ENCODE results near the gene ATP8A2. TPM values are rescaled to one million over a fixed set of nuclear protein-coding genes. Genes with fewer than 3 reads are reported as not detected.

The ATP8A2 gene
- total RNA-seq, 1 donor from 2014 or later = 1.9 TPM

GRCh38 chr13:25839371-25839770 lies 467.6 kb downstream of the ATP8A2 start:
- H3K4me1 Mint-ChIP-seq (ENCODE audit: low read depth) = peaks cover 14% of the 10 kb centered on the region
- no peak overlapping the region for H3K27ac Mint-ChIP-seq (ENCODE audit: unreplicated experiment)
- no peak overlapping the region for H3K4me3 Mint-ChIP-seq (ENCODE audit: unreplicated experiment)
- TF ChIP-seq, protein P1, sequence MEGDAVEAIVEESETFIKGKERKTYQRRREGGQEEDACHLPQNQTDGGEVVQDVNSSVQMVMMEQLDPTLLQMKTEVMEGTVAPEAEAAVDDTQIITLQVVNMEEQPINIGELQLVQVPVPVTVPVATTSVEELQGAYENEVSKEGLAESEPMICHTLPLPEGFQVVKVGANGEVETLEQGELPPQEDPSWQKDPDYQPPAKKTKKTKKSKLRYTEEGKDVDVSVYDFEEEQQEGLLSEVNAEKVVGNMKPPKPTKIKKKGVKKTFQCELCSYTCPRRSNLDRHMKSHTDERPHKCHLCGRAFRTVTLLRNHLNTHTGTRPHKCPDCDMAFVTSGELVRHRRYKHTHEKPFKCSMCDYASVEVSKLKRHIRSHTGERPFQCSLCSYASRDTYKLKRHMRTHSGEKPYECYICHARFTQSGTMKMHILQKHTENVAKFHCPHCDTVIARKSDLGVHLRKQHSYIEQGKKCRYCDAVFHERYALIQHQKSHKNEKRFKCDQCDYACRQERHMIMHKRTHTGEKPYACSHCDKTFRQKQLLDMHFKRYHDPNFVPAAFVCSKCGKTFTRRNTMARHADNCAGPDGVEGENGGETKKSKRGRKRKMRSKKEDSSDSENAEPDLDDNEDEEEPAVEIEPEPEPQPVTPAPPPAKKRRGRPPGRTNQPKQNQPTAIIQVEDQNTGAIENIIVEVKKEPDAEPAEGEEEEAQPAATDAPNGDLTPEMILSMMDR (IDR thresholded peaks at IDR 0.05) = no peak
- no peaks in the 10 kb centered on the region for H3K9me3 Mint-ChIP-seq (ENCODE audit: low read depth)
- H3K27me3 Mint-ChIP-seq (ENCODE audit: low read depth) = no peaks in the 10 kb centered on the region
- no peaks in the 10 kb centered on the region for H3K36me3 Mint-ChIP-seq (ENCODE audit: low read depth)
- DNase-seq (ENCODE audit: low spot score) = no peak

DNA sequence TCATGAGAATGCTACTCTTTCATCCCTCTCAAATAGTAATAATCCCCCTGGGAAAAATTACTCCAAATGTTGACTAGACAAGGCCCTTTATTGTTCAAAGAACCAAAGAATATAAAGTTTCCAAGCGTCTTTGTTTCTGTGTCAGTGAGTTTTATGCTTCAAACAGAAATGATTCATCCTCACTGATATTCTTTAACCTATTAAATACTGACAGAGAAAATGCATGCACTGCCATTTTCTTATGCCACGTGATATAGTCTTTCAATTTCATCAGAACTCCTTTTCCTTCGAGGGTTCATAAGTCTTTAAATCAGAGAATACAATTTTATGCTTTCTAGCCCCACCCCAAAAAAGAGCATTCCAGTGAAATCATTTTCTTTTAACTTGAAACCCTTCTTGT lies 468.5 kb downstream of the ATP8A2 start:
- no peaks in the 10 kb centered on the region for H3K9me3 Mint-ChIP-seq (ENCODE audit: low read depth)

DNA sequence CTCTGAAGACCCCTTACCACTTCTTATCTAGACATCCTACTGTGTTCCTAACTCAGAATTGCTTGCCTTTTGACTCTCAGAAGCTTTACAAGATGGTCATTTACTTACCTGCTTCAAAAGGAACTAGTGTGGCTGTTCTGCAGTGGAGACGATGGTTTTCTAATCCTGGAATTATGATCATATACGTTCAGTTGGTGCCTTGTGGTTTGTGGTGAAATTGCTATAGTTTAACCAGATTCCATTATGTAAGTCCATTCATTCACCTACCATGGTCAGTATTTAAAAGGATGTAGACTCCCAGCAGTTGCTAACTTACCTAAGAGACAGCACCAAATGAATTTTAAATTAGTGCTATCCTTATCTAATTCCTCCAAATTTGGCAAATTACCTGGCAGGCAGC lies 469.2 kb downstream of the ATP8A2 start:
- H3K4me3 Mint-ChIP-seq (ENCODE audit: unreplicated experiment) = no peak overlapping the region
- peaks cover 22% of the 10 kb centered on the region for H3K4me1 Mint-ChIP-seq (ENCODE audit: low read depth)
- no peaks in the 10 kb centered on the region for H3K27me3 Mint-ChIP-seq (ENCODE audit: low read depth)
- no peaks in the 10 kb centered on the region for H3K9me3 Mint-ChIP-seq (ENCODE audit: low read depth)
- TF ChIP-seq, protein P1 (IDR thresholded peaks at IDR 0.05) = no peak
- no peaks in the 10 kb centered on the region for H3K36me3 Mint-ChIP-seq (ENCODE audit: low read depth)
- no peak overlapping the region for H3K27ac Mint-ChIP-seq (ENCODE audit: unreplicated experiment)
- no peak for DNase-seq (ENCODE audit: low spot score)

More for the DNA sequence above, 468.5 kb downstream of the ATP8A2 start:
- peak overlapping the region; percentile 53 for H3K27ac Mint-ChIP-seq (ENCODE audit: unreplicated experiment)
- TF ChIP-seq, protein P1 (IDR thresholded peaks at IDR 0.05) = no peak
- H3K4me3 Mint-ChIP-seq (ENCODE audit: unreplicated experiment) = no peak overlapping the region
- no peak for DNase-seq (ENCODE audit: low spot score)
- H3K27me3 Mint-ChIP-seq (ENCODE audit: low read depth) = no peaks in the 10 kb centered on the region
- H3K4me1 Mint-ChIP-seq (ENCODE audit: low read depth) = peaks cover 22% of the 10 kb centered on the region
- H3K36me3 Mint-ChIP-seq (ENCODE audit: low read depth) = no peaks in the 10 kb centered on the region

DNA sequence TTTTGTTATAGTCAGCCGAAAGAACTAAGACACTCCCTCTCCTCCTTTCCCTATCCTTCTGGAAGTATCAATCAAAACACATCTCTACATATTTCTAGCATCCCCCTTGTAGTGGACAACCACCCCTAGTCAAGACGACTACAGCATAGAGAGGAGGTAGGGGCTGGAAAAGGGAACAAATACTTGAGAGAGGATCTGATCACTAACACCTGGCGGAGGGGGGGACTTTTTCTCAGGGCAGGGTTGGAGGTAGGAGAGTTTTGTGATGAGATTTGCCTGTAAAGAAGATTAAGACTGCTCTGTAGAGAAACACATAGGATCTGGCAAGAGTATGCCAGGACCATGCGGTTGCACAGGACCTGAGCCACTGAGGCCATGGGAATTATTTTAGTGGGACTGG lies 471.9 kb downstream of the ATP8A2 start:
- no peaks in the 10 kb centered on the region for H3K27me3 Mint-ChIP-seq (ENCODE audit: low read depth)
- H3K4me1 Mint-ChIP-seq (ENCODE audit: low read depth) = peaks cover 28% of the 10 kb centered on the region
- TF ChIP-seq, protein P1 (IDR thresholded peaks at IDR 0.05) = no peak
- H3K36me3 Mint-ChIP-seq (ENCODE audit: low read depth) = no peaks in the 10 kb centered on the region
- no peak for DNase-seq (ENCODE audit: low spot score)
- no peak overlapping the region for H3K27ac Mint-ChIP-seq (ENCODE audit: unreplicated experiment)
- no peaks in the 10 kb centered on the region for H3K9me3 Mint-ChIP-seq (ENCODE audit: low read depth)
- no peak overlapping the region for H3K4me3 Mint-ChIP-seq (ENCODE audit: unreplicated experiment)

DNA sequence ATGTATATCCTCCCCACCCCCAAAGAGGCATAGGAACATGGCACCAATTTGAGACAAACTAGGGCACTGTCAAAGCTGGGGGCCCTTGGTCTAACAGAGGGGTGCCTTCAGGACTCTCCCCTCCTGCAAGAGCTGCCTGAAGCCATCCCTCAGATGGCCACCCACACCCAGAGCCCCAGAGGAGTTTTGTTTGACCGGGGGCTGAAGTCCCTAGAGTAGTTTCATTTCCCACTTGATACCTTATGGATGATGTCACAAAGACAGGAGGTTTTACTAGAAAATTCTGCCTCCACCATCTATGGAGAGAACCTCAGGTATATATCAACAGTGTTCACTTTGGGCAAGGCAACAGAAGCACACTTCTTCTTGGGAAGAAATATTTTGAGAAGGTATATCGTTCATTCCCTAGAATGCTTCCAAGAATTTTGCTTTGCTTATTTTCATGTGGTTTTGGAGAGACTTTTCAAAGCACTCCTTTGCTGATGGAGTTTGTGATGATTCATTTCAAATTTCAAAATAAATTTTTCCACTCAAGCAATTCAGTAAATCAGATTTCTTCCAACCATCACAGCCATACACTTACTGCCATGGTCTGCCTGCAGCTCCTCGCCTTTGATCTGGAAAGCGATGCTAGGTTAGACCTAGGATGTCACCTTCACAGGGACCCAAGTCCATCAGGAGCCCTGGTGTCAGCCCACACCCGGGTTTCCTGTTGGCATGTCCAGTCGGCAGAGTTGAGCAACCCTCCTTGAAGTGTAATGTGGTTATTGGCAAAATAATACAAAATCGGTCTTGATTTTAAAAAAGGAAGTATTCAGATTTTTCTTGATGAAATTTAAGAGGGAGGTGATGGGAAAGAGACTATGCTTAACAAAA lies 473.0 kb downstream of the ATP8A2 start:
- peaks cover 33% of the 10 kb centered on the region for H3K4me1 Mint-ChIP-seq (ENCODE audit: low read depth)
- H3K36me3 Mint-ChIP-seq (ENCODE audit: low read depth) = no peaks in the 10 kb centered on the region
- no peaks in the 10 kb centered on the region for H3K9me3 Mint-ChIP-seq (ENCODE audit: low read depth)
- no peak for DNase-seq (ENCODE audit: low spot score)
- TF ChIP-seq, protein P1 (IDR thresholded peaks at IDR 0.05) = no peak
- no peaks in the 10 kb centered on the region for H3K27me3 Mint-ChIP-seq (ENCODE audit: low read depth)
- H3K27ac Mint-ChIP-seq (ENCODE audit: unreplicated experiment) = peak overlapping the region; percentile 13
- no peak overlapping the region for H3K4me3 Mint-ChIP-seq (ENCODE audit: unreplicated experiment)

Data from chondrocyte (in vitro differentiated cells).